Measurements from ENCODE around the gene TENT4B. TPM values are rescaled to one million over a fixed set of nuclear protein-coding genes. Genes with fewer than 3 reads are reported as not detected.

The TENT4B gene
- total RNA-seq, 1 donor = 38.7 TPM

- H3K4me1 ChIP-seq (ENCODE audit: insufficient read depth, low read length) = peaks cover 50% of the 10 kb centered on the region
These were observed 108.1 kb downstream of the TENT4B start for GRCh38 chr16:50261160-50261706.

GRCh38 chr16:50261707-50262235 lies 108.7 kb downstream of the TENT4B start:
- Histone ChIP-seq H3K9me3 (ENCODE audit: low read depth, low read length) (no peaks in the 10 kb centered on the region), H3K4me3 (ENCODE audit: low read length) (no peak overlapping the region), H3K4me1 (ENCODE audit: insufficient read depth, low read length) (peaks cover 55% of the 10 kb centered on the region), H3K27me3 (ENCODE audit: insufficient read depth, low read length) (no peaks in the 10 kb centered on the region)

More at GRCh38 chr16:50261160-50261706, 108.1 kb downstream of the TENT4B start:
- Histone ChIP-seq H3K27me3 (ENCODE audit: insufficient read depth, low read length) (no peaks in the 10 kb centered on the region), H3K9me3 (ENCODE audit: low read depth, low read length) (no peaks in the 10 kb centered on the region), H3K4me3 (ENCODE audit: low read length) (no peak overlapping the region)

- Histone ChIP-seq H3K27me3 (ENCODE audit: insufficient read depth, low read length) (no peaks in the 10 kb centered on the region), H3K4me3 (ENCODE audit: low read length) (no peak overlapping the region), H3K4me1 (ENCODE audit: insufficient read depth, low read length) (peaks cover 70% of the 10 kb centered on the region), H3K9me3 (ENCODE audit: low read depth, low read length) (no peaks in the 10 kb centered on the region)
These were observed 110.2 kb downstream of the TENT4B start for GRCh38 chr16:50263060-50263909.

GRCh38 chr16:50263940-50264929 lies 111.1 kb downstream of the TENT4B start:
- Histone ChIP-seq H3K4me1 (ENCODE audit: insufficient read depth, low read length) (peaks cover 74% of the 10 kb centered on the region), H3K9me3 (ENCODE audit: low read depth, low read length) (no peaks in the 10 kb centered on the region), H3K4me3 (ENCODE audit: low read length) (no peak overlapping the region), H3K27me3 (ENCODE audit: insufficient read depth, low read length) (no peaks in the 10 kb centered on the region)

DNA sequence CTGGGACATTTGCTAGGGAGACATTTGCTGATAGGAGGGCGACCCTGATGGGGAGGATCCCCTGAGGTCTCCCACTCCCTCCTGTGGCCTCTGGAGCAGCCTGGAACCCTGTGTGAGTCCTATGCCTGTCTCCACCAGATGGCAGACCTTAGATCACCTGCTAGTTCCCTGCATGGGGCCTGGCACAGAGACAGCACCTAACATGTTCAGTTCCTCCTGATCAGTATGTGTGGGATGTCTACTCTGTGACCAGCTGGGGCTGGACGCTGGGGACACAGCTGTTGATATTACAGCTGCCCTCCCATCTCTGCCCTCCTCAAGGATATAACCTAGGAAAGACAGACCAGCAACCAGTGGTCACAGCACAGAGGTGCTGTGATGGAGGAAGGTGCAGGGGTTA lies 112.2 kb downstream of the TENT4B start:
- peaks cover 75% of the 10 kb centered on the region for H3K4me1 ChIP-seq (ENCODE audit: insufficient read depth, low read length)
- no peak overlapping the region for H3K4me3 ChIP-seq (ENCODE audit: low read length)
- no peaks in the 10 kb centered on the region for H3K27me3 ChIP-seq (ENCODE audit: insufficient read depth, low read length)

DNA sequence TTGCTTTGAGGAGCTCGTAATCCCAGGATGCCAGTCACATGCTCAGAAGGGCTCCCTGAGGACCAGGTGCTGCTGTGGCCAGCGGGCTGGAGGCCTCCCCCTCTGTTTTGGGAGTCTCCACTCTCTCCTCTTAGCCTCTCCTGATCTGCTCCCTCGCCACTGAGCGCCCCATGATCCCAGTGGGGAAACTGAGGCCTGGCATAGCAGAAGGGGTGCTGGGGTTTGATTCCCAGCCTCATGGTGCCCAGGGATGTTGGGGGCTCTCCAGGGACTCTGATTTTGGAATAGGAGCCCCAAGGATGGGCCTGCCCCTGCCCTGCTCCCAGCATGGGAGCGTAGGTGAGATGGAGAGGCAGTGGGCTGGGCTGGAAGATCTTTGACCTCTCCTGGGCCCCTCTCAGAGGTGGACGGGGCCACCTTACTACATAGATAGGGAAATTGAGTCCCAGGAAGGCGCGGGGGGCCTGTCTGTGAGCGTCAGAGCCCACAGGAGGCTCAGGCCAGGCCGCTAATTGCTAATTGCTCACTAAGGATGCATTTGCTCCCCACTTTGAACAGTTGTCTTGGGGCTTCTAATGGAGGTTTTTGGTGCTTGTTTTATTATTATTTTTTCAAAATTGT lies 112.7 kb downstream of the TENT4B start:
- Histone ChIP-seq H3K27me3 (ENCODE audit: insufficient read depth, low read length) (no peaks in the 10 kb centered on the region), H3K4me3 (ENCODE audit: low read length) (no peak overlapping the region), H3K9me3 (ENCODE audit: low read depth, low read length) (no peaks in the 10 kb centered on the region), H3K4me1 (ENCODE audit: insufficient read depth, low read length) (peaks cover 81% of the 10 kb centered on the region)

More for the DNA sequence above, 112.2 kb downstream of the TENT4B start:
- no peaks in the 10 kb centered on the region for H3K9me3 ChIP-seq (ENCODE audit: low read depth, low read length)

DNA sequence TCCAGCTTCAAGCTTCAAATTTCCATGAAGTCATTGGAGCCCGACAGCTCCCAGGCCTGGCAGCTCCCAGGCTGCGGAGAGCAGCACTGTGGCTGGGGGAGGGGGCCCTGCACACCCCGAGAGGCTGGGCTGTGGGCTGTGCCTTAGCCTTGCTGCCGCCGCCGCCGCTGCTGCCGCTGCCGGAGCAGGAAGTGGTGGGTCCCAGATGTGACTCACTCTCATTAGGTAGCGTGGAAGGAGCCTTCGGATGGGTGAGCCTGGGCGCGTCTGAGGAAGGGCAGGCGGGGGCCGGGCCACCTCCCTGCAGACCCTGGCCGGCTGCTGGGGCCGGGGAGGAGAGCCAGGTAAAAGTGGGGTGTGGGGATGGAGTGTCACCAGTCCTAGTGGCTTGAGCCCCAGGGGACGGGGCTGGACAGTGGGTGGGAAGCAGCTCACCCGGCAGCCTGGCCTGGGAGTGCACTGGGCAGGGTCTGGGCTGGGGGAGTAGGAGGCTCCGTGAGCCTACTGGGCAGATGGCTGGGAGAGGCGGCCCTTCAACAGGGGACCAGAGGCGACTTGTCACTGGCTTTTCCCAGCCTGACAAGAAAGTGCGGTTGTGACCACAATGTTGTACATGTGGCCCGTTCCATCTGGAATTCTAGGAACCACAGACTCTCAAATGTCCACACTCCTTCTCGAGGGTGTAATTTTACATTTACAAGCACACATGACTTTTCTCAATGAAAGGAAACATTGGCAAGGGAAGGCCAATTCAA lies 113.4 kb downstream of the TENT4B start, which contains the start of gene ADCY7:
TSS of gene ADCY7 (plus strand) at position 215 of the 755 bp plus-strand sequence. CDS start 21,629 bp downstream, outside the sequence.
- Histone ChIP-seq H3K4me1 (ENCODE audit: insufficient read depth, low read length) (peaks cover 87% of the 10 kb centered on the region), H3K4me3 (ENCODE audit: low read length) (peak within 1 kb of the TSS; percentile 62), H3K27me3 (ENCODE audit: insufficient read depth, low read length) (no peaks in the 10 kb centered on the region), H3K9me3 (ENCODE audit: low read depth, low read length) (no peaks in the 10 kb centered on the region)

DNA sequence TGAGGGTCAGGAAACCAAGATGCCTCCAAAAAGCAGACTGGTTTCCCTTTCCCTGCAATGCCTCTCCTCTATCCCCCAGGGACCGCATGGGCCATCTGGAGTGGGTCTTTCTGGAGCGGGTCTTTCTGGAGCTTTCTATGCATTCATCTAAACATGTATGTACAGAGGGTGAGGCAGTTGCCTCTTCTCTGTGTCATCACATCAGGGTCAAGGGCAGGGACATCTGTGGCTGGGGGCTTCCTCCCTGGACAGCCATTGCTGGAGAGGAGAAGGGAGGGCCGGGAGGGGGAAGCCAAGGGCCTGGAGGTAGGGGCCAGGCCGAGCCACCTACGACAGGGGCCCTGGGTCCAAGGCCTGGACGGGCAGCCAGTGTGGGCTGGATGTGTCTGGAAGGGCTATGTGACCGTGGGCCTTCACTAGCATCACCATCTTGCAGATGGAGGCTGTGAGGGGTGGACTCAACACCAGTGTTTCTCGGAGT lies 114.1 kb downstream of the TENT4B start:
- Histone ChIP-seq H3K4me1 (ENCODE audit: insufficient read depth, low read length) (peaks cover 88% of the 10 kb centered on the region), H3K27me3 (ENCODE audit: insufficient read depth, low read length) (no peaks in the 10 kb centered on the region), H3K4me3 (ENCODE audit: low read length) (peak overlapping the region; percentile 62)

DNA sequence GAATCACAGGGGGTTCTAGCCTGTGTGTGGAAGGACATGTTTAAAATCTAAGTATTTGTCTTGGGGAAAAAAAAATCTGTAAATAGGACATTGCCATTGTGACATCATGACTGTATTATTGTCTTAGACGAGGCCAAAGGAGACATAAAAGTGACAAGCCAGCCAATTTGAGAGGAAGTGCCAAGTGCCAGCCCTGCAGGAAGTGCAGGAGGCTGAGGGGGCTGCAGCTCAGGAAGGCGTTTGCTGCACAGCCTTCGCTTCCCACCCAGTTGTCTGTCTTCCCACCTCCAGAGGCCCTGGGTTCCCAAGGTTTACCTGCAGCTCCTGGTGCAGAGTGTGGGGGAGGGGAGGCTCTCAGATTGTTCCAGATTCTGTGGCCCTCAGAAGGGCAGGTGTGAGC lies 114.5 kb downstream of the TENT4B start:
- Histone ChIP-seq H3K9me3 (ENCODE audit: low read depth, low read length) (no peaks in the 10 kb centered on the region), H3K4me1 (ENCODE audit: insufficient read depth, low read length) (peaks cover 91% of the 10 kb centered on the region), H3K27me3 (ENCODE audit: insufficient read depth, low read length) (no peaks in the 10 kb centered on the region), H3K4me3 (ENCODE audit: low read length) (peak overlapping the region; percentile 62)

More for the DNA sequence above, 114.1 kb downstream of the TENT4B start:
- H3K9me3 ChIP-seq (ENCODE audit: low read depth, low read length) = no peaks in the 10 kb centered on the region

GRCh38 chr16:50268352-50268751 lies 115.2 kb downstream of the TENT4B start:
- Histone ChIP-seq H3K9me3 (ENCODE audit: low read depth, low read length) (no peaks in the 10 kb centered on the region), H3K4me1 (ENCODE audit: insufficient read depth, low read length) (peaks cover 95% of the 10 kb centered on the region), H3K27me3 (ENCODE audit: insufficient read depth, low read length) (no peaks in the 10 kb centered on the region), H3K4me3 (ENCODE audit: low read length) (peak overlapping the region; percentile 62)

- H3K9me3 ChIP-seq (ENCODE audit: low read depth, low read length) = no peaks in the 10 kb centered on the region
- no peaks in the 10 kb centered on the region for H3K27me3 ChIP-seq (ENCODE audit: insufficient read depth, low read length)
- peaks cover 94% of the 10 kb centered on the region for H3K4me1 ChIP-seq (ENCODE audit: insufficient read depth, low read length)
- H3K4me3 ChIP-seq (ENCODE audit: low read length) = no peak overlapping the region
These were observed 116.1 kb downstream of the TENT4B start for GRCh38 chr16:50269061-50269705.

DNA sequence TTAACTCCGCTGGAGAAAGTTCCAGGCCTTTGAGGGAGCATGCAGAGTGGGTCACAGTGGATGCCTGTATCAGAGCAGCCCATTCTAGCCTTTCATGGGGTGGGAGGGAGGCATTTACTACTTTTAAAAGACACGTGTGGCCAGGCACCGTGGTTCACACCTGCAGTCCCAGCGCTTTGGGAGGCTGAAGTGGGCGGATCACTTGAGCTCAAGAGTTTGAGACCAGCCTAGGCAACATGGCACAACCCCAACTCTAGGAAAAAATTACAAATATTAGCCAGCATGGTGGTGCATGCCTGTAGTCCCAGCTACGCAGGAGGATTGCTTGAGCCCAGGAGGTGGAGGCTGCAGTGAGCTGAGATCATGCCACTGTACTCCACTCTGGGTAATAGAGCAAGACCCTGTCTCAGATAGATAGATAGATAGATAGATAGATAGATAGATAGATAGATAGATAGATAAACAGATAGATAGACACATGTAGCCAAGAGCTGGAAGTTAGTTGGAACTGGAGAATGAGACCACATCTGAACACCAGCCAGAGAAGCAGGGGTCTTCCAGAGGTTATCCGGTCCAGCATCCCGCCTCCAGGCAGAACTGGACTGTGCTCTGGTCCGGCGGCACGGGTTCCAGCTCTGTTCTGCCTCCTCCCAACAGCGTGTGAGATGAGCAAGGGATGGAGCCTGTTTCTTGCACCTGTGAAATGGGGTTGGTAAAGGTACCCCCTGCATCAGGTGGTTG lies 116.8 kb downstream of the TENT4B start:
- Histone ChIP-seq H3K4me3 (ENCODE audit: low read length) (no peak overlapping the region), H3K4me1 (ENCODE audit: insufficient read depth, low read length) (peaks cover 97% of the 10 kb centered on the region), H3K27me3 (ENCODE audit: insufficient read depth, low read length) (no peaks in the 10 kb centered on the region), H3K9me3 (ENCODE audit: low read depth, low read length) (no peaks in the 10 kb centered on the region)

Data from mononuclear cell (primary cell).